Measurements from ENCODE around the gene DLK2. TPM values are rescaled to one million over a fixed set of nuclear protein-coding genes. Genes with fewer than 3 reads are reported as not detected.

DLK2 gene
- total and polyA plus RNA-seq, 2 of the 13 experiments (the other 11 are each of a cell fraction or from before 2014, with no cell fraction given): 1.2 to 3.8 TPM

- peak; percentile 61; the same call in 1 of the 2 replicates for TF ChIP-seq PAXIP1 (CRISPR knock-in tag; conservative IDR thresholded peaks at IDR 0.05)
- 0 out of 2 replicates have a peak, but pooled peaks have one; percentile 59 for TF ChIP-seq ZBTB42 (CRISPR knock-in tag; IDR thresholded peaks at IDR 0.05)
- no peak for TF ChIP-seq TRIM22 (IDR thresholded peaks at IDR 0.05)
- TF ChIP-seq FOXO1 (CRISPR knock-in tag; IDR thresholded peaks at IDR 0.05): peak; percentile 64
- peak; percentile 42; the same call in 1 of the 2 replicates for TF ChIP-seq PITX1 (CRISPR knock-in tag; IDR thresholded peaks at IDR 0.05)
- TF ChIP-seq XRCC5 (optimal IDR thresholded peaks at IDR 0.05; ENCODE audit: low read length): peak; percentile 96
- TF ChIP-seq KLF6 (CRISPR knock-in tag; IDR thresholded peaks at IDR 0.05): no peak
- TF ChIP-seq THRA (CRISPR knock-in tag; IDR thresholded peaks at IDR 0.05; ENCODE audit: borderline replicate concordance): peak; percentile 99
- no peak for TF ChIP-seq ZNF713 (CRISPR knock-in tag; IDR thresholded peaks at IDR 0.05)
- 0 out of 2 replicates have a peak, but pooled peaks have one; percentile 35 for TF ChIP-seq ZNF740 (CRISPR knock-in tag; IDR thresholded peaks at IDR 0.05)
- no peak for TF ChIP-seq CREB1 (IDR thresholded peaks at IDR 0.05)
- TF ChIP-seq CREB1 (CRISPR knock-in tag; IDR thresholded peaks at IDR 0.05): no peak
- TF ChIP-seq ZNF83 (CRISPR knock-in tag; IDR thresholded peaks at IDR 0.05; ENCODE audit: borderline replicate concordance): no peak
- TF ChIP-seq CEBPG (CRISPR knock-in tag; IDR thresholded peaks at IDR 0.05): peak; percentile 37; the same call in 1 of the 2 replicates
- TF ChIP-seq DNMT1 (CRISPR knock-in tag; IDR thresholded peaks at IDR 0.05): no peak
- no peak for TF ChIP-seq ZNF292 (CRISPR knock-in tag; IDR thresholded peaks at IDR 0.05; ENCODE audit: borderline replicate concordance, low read depth)
- TF ChIP-seq SIN3A (IDR thresholded peaks at IDR 0.05; ENCODE audit: borderline replicate concordance, low read depth, low read length): 0 out of 2 replicates have a peak, but pooled peaks have one; percentile 37
- peak; percentile 46; the same call in 1 of the 2 replicates for TF ChIP-seq YEATS2 (CRISPR knock-in tag; IDR thresholded peaks at IDR 0.05; ENCODE audit: borderline replicate concordance)
- 0 out of 2 replicates have a peak, but pooled peaks have one; percentile 48 for TF ChIP-seq ZNF772 (CRISPR knock-in tag; IDR thresholded peaks at IDR 0.05)
- peak; percentile 35; the same call in 1 of the 2 replicates for TF ChIP-seq ZNF552 (CRISPR knock-in tag; IDR thresholded peaks at IDR 0.05; ENCODE audit: borderline replicate concordance)
- peak; percentile 79 for TF ChIP-seq SALL1 (CRISPR knock-in tag; IDR thresholded peaks at IDR 0.05)
- TF ChIP-seq RFX1 (IDR thresholded peaks at IDR 0.05): no peak
- TF ChIP-seq STAG1 (CRISPR knock-in tag; IDR thresholded peaks at IDR 0.05): peak; percentile 94
- peak; percentile 65; the same call in 1 of the 2 replicates for TF ChIP-seq ZNF580 (CRISPR knock-in tag; IDR thresholded peaks at IDR 0.05; ENCODE audit: borderline replicate concordance, low read depth)
- TF ChIP-seq NR2F2 (IDR thresholded peaks at IDR 0.05; ENCODE audit: borderline replicate concordance, low read depth): 0 out of 2 replicates have a peak, but pooled peaks have one; percentile 57
These were observed 41.2 kb upstream of the DLK2 start (continued) for GRCh38 chr6:43496370-43497128.
